Measurements from ENCODE around the gene ATPAF1. TPM values are rescaled to one million over a fixed set of nuclear protein-coding genes. Genes with fewer than 3 reads are reported as not detected.
"Not testable (repeated sequence)": the region's sequence is repeated elsewhere in the genome, so short reads cannot be mapped to it uniquely, and the experiment has no call there.

ATPAF1 gene, protein sequence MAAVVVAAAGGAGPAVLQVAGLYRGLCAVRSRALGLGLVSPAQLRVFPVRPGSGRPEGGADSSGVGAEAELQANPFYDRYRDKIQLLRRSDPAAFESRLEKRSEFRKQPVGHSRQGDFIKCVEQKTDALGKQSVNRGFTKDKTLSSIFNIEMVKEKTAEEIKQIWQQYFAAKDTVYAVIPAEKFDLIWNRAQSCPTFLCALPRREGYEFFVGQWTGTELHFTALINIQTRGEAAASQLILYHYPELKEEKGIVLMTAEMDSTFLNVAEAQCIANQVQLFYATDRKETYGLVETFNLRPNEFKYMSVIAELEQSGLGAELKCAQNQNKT
- total RNA-seq: 63.4 TPM

DNA sequence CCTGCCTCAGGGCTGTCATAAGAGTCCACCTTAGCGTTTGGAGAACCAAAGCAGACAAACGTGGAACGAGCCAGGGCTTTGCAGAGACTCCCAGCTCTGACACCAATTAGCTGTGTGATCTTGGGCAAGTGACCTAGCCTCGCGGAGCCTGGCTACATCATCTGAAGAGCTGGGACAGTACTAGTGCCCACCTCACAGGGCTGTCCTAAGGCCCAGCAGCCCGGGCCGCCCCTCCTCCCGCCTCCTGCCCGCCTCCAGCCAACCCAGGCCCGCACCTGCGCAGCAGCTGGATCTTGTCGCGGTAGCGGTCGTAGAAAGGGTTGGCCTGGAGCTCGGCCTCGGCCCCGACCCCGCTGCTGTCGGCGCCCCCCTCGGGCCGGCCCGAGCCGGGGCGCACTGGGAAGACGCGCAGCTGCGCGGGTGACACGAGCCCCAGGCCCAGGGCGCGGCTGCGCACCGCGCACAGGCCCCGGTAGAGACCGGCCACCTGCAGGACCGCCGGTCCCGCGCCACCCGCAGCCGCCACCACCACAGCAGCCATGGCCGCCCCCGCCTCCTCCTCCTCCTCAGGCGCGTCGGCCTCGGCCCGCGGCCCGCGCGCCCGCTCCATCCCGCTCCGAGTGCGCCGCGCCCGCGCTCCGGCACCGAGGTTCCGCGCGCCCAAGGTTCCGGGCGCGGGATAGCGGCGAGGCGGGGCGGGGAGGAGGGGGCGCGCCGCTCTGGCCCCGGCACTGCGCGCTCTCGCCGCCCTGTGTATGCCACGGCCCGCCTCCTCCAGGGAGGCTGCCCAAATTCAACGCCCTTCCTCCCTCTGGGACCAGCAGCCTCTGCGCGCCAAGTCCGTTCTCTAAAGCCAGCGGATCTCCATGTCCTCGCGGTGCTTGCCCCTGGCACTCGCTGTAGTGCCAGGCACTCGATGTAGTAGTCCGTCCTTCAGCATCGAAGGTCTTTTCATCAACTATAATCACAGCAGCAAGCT is at the start of gene ATPAF1:
ATPAF1 (minus strand) TSS at position 583 of the 979 bp plus-strand sequence; CDS start at position 541, 42 bp downstream.
- peak; percentile 85 for DNase-seq

DNA sequence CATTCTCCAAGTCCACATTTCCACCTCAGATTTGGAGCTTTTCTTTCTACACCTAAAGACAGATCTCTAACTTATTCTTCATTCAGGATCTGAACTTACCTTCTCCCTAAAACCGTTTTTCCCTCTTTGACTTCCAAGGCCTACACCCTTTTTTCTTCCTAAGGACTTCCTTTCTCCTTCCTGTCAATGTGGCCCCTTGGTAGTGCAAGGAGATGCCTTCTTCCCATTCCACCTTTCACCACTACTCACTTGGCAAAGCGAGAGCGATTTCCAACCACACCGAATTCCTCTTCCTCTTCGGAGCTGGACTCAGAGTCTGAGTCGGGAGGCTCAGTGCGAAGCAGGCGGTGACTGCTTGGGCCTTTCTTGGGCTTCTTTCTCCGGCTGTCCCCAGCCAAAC is 49.5 kb upstream of the ATPAF1 start:
- no peak for DNase-seq

DNA sequence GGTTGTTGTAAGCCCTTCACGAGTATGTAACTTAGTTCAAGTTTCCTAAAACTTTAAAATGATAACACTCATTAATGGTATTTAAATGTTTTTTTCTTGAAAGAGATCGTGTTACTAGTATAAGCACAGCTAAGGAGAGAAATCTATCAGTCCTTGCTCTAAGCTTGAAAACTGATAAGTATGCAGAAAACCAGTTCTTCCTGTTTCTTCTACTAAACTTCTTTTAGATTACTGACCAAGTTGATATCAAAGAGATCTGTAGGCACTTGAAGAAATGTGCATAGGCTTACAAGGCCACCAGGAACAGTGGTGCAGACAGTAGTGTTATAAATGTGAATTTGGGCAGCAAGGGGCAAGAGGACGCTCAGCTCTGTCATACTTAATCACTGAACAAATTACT is 46.8 kb upstream of the ATPAF1 start:
- DNase-seq: no peak

DNA sequence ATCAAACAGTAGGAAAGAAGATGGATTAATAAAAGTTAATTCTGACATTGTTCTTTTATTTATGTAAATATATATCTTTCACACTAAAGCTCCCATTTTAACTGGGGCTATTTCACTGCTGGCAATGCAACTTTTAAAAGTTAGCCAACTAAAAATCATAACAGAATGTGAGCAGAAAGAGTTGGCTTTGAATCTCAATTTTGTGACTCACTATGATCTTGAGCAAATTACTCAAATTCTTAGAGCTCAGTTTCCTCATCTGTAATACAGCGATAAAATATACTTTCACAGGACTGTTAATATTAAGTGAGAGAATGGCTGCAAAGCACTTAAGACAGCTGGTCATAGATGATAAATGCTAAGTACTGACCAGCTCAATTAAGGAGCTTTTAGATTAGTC is 40.0 kb upstream of the ATPAF1 start:
- no peak for DNase-seq

DNA sequence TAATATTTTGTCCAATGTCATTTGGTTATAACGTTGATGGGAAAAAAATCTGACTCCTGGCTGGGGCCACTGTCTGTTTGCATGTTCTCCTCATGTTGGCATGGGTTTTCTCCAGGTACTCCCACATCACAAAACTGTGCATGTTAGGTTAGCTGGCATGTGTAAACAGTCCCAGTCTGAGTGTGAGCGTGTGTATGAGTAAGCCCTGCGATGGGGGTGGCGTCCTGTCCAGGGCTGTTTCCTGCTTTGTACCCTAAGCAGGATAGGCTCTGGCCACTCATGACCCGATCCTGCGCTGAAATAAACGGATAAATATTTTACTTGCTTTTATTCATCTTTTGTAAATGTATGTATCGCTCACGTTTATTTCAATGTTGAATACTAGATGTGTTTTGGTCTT is 37.2 kb upstream of the ATPAF1 start:
- DNase-seq: no peak

DNA sequence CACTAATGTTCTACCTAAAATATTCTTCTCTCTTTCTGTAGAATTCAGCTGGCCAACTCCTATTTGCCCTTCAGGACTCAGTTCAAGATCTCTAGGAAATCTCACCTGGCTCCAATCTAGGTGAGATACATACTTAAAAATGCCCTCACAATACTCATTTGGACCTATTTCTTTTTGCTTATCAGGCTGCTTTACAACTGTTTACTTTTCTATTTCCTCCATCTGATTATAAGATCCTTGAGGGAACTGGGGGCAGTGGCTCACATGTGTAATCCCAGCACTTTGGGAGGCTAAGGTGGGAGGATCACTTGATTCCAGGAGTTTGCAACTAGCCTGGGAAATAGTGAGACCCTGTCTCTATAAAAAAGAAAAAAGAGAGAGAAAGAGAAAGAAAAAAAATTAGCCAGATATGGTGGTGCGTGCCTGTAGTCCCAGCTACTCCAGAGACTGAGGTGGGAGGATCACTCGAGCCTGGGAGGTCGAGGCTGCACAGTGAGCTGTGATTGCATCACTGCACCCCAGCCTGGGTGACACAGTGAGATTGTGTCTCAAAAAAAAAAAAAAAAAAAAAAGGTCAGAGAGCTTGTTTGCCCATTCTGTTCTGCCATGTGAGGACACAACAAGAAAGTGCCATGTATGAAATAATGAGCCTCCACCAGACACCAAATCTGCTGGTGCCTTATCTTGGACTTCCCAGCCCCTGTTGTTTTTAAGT is 35.9 kb upstream of the ATPAF1 start:
- DNase-seq: no peak

DNA sequence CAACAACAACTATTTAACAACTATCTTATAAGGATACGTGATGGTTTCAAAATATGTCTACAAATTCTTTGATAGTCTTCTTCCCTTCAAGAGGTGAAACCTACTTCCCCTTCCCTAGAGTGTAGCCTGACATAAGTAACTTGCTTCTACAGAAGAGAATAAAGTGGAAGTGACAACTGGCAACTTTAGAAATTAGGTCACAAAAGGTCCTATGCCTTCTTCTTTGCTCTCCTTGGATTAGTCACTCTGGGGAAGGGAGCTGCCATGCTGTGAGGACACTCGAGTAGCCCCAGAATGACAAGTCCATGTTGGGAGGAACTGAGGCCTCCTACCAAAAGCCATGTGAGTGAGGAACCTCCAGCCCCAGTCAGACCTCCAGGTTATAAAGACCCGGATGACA is 31.5 kb upstream of the ATPAF1 start:
- no peak for DNase-seq

DNA sequence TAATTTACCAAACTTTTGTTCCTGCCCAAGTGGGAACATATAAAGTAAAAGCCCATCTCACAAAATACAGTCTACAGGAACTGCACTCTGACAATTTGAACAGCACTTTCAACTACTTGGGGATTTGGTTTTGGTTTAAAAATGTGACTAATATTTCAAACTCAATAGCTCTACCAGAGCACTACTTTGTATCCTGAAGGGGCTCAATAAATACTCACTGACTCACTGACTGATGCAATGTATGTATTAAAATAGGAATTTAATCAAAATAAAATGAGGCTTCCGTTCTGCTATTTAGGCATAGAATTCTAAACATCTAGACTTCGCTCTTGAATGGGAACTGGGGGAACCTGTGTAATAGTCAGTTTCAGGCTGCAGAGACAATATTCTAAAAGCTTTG is 28.9 kb upstream of the ATPAF1 start:
- no peak for DNase-seq

DNA sequence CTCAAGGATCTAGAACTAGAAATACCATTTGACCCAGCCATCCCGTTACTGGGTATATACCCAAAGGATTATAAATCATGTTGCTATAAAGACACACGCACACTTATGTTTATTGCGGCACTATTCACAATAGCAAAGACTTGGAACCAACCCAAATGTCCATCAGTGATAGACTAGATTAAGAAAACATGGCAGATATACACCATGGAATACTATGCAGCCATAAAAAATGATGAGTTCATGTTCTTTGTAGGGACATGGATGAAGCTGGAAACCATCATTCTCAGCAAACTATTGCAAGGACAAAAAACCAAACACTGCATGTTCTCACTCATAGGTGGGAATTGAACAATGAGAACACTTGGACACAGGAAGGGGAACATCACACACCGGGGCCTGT is 26.5 kb upstream of the ATPAF1 start:
- not testable (repeated sequence) for DNase-seq

DNA sequence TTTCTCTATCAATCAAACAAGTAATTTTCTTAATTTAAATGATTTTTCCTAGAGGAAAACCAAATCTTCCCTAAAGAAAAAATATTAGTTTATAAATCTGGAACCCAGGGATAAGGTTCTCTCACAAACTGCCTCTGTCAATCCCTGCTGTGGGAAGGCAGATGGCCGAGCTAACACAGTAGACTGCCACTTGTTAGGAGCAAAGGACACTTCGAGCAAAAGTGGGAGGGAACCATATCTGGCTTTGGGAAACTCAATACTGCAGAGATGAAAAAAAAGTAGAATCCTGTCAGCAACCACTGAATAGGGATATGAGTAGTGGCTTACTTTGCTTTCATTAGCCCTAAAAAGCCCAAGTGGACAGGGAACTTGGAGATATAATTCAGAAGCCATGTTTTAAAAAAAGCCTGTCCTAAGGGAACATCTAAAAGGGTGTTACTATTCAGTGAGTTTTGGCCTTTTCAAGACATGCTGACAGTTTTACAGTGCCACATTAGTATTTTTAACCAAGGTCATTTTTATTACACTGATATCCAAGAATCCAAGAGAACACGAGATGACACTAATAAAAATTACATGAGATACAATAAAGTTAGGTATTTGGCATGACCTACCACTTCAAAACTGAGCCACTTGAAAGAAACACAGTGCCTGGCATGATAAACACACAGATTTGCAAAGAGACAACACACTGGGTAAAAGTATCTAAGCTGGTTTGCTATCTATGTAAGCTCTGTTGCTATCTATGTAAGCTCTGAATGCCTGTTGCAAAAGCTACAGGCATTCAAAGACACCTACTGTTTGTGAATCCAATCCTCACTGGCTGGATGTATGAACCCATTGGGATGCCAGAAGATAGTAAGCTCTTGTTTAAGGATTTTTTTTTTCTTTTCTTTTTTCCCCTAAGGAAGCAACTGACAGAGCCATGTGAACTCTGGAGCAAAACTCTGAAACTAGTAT is 24.9 kb upstream of the ATPAF1 start:
- peak; percentile 22 for DNase-seq

DNA sequence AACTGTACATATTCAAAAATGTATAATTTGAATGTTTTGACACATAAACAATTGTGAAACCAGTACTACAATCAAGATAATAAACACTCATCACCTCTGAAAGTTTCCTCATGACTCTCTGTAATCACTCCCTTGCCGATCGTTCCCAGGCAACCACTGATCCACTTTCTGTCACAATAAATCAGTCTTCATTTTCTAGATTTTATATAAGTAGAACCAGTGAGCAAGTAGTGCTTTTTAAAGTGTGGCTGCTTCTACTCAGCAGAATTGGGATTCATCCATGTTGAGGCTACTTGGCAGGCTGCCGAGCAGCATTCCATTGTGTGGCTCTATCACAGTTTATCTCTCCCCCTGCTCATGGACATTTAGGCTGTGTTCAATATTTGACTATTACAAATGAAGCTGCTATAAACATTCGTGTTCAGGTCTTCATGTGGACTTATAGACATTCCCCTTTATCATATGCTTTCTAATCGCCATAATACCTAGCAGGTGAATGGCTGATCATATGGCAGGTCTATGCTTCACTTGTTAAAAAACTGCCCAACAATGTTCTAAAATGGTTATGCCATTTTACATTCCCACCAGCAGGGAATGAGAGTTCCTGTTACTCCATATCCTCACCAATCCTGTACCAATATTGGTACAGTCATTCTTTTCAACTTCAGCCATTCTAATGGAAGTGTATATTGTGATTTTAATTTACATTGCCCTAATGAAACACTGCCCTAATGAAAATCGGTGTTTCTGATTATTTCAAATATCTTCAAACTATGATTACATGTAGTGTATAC is 24.0 kb upstream of the ATPAF1 start:
- DNase-seq: no peak

DNA sequence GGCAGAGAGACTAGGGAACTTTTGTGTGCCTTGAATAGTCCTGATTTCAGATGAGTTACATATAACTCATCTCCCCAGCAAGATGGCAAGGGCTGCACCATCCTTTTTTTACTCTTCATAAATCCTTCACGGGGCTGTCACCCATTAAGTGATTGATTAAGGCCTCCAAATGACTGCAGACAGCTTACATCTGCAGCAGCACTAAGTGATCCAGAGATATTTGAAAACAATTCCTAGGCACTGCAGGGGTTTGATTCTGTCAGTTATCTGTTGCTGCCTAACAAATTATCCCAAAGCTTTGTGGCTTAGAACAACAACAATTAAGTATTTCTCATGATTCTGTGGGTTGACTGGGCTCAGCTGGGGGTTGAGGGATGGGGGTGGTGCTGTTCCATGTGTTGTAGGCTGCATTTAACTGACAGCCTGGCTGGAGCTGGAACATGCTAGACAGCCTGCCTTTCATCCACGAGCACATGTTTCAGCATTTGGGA is 22.8 kb upstream of the ATPAF1 start:
- DNase-seq: no peak

DNA sequence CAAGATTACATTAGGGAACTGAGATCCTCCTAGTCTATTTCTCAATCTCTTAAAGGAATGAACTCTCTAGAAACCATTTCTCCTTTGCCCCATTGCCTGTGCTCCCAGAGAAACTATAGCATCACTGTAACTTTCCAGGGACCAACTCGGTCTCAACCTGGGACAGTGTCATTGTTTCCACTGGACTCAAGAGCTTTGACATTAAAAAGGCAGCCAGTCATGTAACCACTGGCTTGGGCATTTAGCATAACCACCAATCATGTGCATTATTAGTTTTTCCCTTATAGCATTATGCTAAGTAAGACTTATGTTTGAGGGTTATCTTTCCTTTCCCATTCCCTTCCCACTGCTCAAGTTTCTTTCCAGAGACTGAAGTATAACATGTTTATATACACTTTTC is 21.7 kb upstream of the ATPAF1 start:
- DNase-seq: no peak

DNA sequence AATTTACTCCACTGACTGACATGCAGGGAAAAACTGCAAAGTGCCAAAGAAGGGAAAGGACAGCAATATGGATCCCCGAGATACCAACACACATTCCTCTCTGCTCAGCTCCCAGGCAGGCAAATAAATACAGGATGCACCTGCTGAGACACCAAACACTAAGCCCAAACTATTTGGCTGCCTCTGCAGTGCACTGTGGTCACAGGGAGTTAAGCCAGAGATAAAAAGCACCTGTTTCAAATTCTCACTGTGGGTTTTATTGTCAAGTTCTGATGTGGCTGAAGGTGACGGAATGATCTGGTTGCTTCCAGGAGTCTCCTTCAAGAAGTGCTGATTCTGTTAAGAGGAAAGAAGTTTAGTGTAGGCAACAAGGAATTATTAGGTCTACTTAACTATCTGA is 21.2 kb upstream of the ATPAF1 start:
- DNase-seq: peak; percentile 45

DNA sequence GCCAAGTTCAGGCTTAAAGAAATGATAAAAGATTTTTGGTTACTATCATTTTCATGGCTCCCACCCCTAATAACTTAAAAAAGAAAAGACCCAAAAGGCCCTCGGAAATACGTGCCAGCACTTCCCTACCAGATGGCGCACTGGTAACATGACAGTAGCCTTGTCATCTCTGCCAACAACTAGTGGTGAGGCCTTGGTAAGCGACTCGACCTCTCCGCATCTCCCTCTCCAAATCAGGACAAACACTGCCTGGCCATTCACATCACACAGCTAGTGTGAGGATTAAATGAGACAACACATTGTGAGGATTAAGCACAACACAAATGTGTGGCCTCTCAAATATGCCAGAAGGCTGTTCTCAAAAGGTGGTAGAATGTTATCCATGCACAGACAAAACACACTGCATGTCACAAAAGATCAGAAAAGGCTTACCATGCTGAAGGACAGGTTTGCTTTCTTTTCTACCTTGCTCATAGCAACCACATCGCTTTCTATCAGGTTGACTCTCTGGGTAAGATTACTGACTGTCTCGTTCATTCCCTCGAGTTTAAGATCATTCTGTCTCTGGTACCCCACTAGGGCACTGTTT is 19.9 kb upstream of the ATPAF1 start:
- DNase-seq: no peak

DNA sequence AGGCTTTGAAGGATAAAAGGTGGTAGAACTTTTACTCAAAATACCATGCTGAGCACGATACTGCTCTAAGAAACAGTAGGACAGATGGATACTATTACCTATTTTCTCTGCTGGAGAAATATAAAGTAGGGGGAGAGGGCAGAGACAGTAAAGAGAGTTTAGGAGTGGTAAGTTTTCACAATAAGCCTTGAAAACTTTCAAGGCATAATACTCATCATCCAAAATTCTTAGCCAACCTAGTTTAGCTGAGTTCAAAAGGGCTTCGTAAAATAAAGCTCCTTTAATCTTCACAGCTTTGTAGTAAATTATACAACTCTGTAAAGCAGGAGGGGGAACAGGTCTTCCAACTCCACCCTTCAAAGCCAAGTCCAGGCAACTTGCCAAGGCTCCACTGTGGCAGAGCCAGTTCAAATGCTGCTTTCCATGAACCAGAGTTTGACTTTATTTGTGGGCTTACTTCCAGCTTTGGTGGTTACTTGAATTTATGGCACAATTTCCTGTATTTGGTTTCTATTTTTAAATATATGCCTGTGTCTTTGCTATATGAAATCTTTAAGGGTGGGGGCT is 19.0 kb upstream of the ATPAF1 start:
- DNase-seq: peak; percentile 74

DNA sequence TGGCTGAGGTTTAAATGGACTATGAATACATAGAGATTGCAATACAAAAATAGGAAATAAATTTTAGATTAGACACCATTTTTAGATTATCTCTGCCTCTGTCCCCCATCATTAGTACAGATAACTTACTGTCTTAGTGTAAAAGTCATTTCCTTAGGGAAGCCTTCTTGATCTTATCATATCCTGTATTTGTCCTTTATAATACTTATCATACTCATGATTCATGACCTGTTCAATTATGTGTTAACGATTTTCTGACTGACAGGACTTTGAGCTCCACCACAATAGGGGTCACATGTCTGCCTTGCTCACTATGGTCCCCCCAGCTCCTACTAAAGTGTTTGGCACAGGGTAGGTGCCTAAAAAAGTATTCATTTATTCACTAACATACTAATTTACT is 18.1 kb upstream of the ATPAF1 start:
- DNase-seq: no peak

DNA sequence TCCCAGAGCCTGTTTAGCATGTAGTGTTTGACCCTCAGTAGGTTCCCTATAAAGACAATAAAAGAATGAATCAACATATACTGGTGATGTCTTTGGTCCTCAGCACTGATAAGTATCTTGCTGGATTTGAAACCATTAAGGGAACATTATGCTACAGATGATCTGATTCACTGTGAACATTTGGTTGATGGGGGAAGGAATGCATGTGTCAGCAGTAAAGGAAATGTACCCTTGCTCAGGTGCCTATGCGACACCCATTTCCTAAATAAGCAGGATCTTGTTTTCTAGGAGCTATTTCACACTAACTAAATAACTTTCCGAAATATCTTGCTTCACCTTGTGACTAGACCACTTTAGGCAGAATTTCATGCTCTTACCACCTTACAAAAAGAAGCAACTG is 16.5 kb upstream of the ATPAF1 start:
- no peak for DNase-seq

DNA sequence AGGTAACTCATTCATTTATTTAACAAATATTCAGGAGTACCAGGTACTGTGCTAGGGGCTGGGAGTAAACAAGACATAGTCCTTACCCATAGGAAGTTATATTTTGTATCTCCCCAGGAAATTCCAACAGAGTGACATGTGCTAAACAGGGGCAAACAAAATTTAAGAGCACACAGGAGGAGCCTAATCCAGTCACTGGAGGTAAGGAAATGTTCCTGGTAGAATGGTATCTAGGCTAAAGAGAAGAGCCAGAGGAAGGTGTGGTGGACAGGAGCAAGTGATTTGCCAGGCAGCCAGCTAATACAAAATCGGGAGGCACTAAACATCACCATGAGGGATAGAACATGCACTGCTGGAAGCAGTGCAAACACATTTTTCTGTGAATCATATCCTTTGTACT is 13.9 kb upstream of the ATPAF1 start:
- no peak for DNase-seq
